Measurements from ENCODE around the gene NDUFA8.

NDUFA8 gene

DNA sequence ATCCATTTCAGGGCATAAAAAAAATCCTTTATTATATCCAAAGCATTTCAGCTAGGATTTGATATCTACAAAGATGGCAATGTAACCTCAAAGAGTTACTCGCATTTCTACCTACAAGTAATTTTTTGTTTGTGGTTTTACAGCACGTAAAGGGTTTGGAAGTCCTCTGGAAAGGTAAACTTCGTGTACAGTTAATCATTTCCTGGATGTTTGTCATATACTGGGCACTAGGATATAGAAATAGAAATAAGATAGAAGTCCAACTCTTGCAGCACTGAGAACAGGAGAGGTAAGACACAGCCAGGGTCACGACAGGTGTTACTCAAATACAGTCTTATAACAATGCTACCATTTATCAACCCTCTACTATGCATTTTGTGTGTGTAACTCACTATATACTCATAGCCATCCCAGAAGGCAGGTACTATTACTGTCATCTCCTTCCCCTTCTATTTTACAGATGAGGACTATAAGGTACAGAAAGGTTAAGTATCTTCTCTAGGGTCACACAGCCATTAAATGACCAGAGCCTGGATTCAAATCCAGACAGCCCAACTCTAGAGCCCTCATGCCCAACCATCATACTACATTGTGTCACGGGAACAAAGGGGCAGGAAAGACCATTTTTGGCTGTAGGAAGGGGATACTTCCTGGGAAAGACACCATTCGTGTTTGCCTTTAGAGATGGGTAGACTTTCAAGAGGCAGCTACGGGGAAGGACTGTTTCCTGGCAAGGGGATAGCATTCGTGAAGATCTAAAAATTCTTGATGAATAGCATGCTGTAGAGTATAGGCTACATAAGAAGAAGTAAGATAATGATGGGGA lies 19.0 kb downstream of the NDUFA8 start:
- no peak for DNase-seq (ENCODE audit: low read depth)
- TF ChIP-seq, protein P1, sequence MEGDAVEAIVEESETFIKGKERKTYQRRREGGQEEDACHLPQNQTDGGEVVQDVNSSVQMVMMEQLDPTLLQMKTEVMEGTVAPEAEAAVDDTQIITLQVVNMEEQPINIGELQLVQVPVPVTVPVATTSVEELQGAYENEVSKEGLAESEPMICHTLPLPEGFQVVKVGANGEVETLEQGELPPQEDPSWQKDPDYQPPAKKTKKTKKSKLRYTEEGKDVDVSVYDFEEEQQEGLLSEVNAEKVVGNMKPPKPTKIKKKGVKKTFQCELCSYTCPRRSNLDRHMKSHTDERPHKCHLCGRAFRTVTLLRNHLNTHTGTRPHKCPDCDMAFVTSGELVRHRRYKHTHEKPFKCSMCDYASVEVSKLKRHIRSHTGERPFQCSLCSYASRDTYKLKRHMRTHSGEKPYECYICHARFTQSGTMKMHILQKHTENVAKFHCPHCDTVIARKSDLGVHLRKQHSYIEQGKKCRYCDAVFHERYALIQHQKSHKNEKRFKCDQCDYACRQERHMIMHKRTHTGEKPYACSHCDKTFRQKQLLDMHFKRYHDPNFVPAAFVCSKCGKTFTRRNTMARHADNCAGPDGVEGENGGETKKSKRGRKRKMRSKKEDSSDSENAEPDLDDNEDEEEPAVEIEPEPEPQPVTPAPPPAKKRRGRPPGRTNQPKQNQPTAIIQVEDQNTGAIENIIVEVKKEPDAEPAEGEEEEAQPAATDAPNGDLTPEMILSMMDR (IDR thresholded peaks at IDR 0.05; ENCODE audit: low read depth, low read length, missing control alignments) = no peak
- no peak overlapping the region for H3K4me3 ChIP-seq (ENCODE audit: low read depth, low read length)

DNA sequence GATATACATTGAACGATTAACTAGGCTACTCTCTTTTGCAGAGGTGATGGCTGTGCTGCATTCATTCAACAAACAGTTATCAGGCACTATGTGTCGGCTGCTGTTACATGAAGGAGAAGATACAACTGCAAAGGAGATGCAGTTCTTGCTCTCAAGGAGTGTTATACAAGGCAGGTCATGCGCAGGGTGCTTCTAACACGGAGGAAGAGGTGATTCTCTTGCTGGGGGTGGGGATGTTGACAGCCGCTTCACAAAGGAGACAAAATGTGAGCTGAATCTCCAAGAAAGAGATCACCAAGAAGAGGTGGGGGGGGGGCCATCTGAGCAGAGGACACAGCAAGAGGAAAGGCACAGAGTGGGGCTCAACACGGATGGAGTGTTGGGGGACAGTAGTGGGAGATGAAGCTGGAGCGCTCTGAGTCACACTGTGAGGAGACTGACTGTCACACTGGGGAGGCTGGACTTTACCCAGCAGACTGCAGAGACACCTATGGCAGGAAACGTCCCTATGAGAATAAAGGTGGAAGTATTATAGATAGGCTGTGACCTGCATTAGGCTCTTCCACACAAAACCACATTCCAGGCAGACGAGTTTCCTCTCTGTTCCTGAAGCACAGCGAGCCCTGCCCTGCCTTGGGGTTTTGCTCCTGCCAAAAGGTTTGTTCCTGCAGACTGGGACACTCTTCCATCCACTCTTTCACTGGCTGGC lies 20.9 kb downstream of the NDUFA8 start:
- H3K4me3 ChIP-seq (ENCODE audit: low read depth, low read length) = no peak overlapping the region
- DNase-seq (ENCODE audit: low read depth) = no peak
- TF ChIP-seq, protein P1 (IDR thresholded peaks at IDR 0.05; ENCODE audit: low read depth, low read length, missing control alignments) = no peak

DNA sequence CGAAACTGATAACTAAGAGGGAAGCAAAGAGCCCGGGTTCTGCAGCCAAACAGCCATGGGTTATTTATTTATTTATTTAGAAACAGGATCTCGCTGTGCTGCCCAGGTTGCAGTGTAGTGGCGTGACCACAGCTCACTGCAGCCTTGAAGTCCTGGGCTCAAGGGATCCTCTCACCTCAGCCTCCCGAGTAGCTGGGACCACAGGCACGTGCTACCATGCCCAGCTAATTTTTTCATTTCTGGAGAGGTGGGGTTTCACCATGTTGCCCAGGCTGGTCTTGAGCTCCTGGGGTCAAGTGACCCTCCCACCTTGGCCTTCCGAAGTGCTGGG lies 24.1 kb downstream of the NDUFA8 start:
- no peak overlapping the region for H3K4me3 ChIP-seq (ENCODE audit: low read depth, low read length)
- no peak for DNase-seq (ENCODE audit: low read depth)
- TF ChIP-seq, protein P1 (IDR thresholded peaks at IDR 0.05; ENCODE audit: low read depth, low read length, missing control alignments) = no peak

GRCh38 chr9:122134822-122135528 lies 24.6 kb downstream of the NDUFA8 start:
- DNase-seq (ENCODE audit: low read depth) = no peak
- TF ChIP-seq, protein P1 (IDR thresholded peaks at IDR 0.05; ENCODE audit: low read depth, low read length, missing control alignments) = no peak
- no peak overlapping the region for H3K4me3 ChIP-seq (ENCODE audit: low read depth, low read length)

- TF ChIP-seq, protein P1 (IDR thresholded peaks at IDR 0.05; ENCODE audit: low read depth, low read length, missing control alignments) = no peak
- H3K4me3 ChIP-seq (ENCODE audit: low read depth, low read length) = no peak overlapping the region
- DNase-seq (ENCODE audit: low read depth) = no peak
These were observed 25.5 kb downstream of the NDUFA8 start for GRCh38 chr9:122133984-122134535.

- no peak for DNase-seq (ENCODE audit: low read depth)
- no peak overlapping the region for H3K4me3 ChIP-seq (ENCODE audit: low read depth, low read length)
- TF ChIP-seq, protein P1 (IDR thresholded peaks at IDR 0.05; ENCODE audit: low read depth, low read length, missing control alignments) = no peak
These were observed 26.2 kb downstream of the NDUFA8 start for GRCh38 chr9:122133263-122133983.
